ENCODE results near the gene SMARCE1.

SMARCE1 gene

DNA sequence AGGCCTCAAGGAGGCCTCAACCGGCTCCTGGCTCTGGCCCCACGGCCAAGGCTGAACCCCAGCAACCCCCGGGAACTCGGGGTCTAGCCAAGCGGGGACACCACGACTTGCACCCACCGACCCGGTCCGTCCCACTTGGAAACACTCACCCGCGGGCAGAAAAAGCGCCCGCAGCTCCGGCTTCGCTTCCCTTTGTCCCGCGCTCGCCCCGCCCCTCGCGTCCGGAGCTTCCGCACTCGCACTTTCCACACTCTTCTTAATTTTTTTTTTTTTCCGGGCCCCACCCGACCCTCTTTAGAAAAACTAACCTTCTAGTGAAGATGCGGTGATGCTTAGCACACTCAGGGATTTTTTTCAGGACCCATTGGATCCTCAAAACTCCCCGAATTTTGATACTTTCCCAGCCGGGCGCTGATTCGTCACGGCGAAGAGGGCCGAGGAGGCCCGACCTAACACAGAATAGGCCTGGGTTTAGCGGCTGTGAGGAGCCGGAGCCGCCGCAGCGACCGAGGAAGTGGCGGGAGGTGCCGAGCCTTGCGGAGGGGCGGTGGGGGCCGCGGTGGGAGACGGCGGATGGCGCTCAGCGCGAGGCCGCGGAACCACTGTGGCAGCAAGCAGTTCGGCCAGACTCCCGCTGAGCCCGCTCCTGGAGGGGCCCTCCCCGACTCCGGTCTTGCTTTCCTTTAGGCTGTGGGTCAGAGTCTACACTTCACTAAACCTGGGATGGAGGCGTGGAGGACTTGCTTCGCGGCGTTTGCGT, at the start of gene SMARCE1:
Gene SMARCE1, minus strand, starts transcription at position 195 of the 760 bp plus-strand sequence. CDS start 2,016 bp downstream, outside the sequence.
- peak; percentile 81 for DNase-seq

DNA sequence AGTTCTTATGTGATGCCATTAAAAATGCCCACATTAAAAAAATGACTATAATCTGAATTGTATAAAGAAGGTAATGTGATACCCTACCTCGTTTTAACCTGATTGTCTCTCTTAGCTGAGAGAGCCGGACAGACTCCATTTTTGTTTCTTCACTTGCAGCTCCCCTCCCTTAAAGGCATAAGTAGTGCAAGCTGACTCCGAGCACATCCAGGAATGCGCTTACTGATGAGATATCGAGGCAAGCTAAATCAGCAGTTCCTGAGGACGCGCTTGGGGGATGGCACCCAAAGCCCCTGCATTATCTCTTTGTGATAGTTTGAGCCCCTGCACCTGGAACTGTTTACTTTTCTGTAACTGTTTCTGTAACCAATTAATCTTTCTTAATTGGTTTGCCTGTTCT, 49.7 kb upstream of the SMARCE1 start:
- DNase-seq, result no peak

DNA sequence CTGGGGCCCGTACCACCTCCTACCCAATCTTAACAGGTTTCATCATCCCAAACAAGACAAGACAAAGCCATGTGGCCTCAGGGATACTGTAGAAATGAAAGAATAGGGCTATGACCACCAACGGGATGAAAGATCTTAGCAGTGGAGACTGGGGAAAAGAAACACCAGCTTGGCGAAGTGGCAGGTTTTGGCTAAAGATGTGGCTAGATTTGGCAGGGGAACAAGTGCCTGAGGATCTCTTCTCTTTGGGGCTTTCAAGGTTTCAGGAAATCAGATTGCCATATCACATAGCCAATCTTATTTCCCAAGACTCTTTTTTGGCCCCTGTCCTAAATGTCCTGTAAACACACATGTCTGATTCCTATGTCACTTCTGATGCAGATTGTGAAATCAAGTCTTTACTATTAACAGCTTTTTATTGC, 49.0 kb upstream of the SMARCE1 start:
- no peak for DNase-seq

DNA sequence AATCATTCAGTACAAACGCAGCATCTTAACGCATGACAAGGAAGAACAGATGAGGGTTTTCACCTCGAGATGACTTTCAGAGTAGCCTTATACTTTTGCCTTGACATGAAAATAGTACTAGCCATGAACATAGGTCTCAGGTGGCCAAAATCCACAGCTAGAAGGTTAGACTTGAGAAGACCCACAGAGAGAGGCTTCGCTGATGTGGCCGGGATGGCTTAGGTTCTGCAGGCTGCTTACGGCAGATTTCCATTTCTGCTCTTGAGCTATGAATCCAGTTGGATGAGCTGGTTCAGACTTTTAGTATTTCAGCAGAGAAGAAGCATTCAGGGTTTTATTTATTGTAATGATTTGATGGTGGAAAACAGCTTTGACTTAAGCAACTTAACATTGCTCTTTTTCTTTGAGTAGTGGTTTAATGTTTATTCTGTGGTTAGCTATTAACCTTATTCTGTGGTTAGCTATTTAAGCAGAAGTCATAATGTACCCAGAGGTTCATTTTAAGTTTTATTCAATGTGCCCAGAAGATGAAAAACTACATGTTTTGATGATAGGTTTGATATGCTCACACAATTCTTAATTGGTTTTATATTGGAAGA, 48.4 kb upstream of the SMARCE1 start:
- DNase-seq, result no peak

DNA sequence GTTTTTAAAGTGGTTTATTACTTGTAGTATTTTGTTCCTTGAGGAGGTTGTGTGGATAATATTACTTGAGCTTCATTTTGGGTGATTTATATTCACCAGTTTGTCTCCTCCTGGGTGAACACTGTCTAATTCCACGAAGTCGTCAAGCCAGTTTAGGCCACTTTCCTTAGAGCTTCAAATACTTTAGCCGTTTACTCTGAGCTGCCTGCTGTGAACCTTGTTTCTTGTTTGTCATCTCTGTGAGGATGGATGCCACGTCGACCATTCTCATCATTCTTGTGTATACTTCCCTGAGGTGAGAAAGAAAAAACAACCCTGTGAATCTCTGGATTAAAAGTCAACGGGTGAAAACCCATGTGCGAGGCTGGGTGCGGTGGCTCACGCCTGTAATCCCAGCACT, 47.0 kb upstream of the SMARCE1 start:
- no peak for DNase-seq

GRCh38 chr17:40687106-40687505, 39.5 kb upstream of the SMARCE1 start:
- DNase-seq, result no peak

GRCh38 chr17:40686192-40686591, 38.6 kb upstream of the SMARCE1 start:
- no peak for DNase-seq

DNA sequence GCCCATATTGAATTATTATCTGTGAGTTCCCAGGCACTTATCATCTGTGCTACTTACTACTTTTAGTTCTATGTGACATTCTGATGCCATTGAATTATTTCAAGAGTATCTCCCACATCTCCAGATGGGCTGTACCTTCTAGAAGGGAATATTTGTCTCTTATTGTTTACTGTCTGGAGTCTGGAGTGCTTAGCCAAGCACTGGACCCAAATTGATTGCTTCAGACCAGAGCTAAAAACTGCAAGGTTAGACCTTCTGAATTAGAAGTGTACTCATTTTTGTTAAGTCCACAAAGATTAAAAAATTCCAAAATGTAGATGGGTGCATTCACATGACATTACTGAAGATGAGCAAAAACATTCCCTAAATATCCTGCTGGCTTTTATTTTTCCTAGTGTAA, 33.4 kb upstream of the SMARCE1 start:
- no peak for DNase-seq

GRCh38 chr17:40679523-40679907, 31.9 kb upstream of the SMARCE1 start:
- DNase-seq, result no peak

DNA sequence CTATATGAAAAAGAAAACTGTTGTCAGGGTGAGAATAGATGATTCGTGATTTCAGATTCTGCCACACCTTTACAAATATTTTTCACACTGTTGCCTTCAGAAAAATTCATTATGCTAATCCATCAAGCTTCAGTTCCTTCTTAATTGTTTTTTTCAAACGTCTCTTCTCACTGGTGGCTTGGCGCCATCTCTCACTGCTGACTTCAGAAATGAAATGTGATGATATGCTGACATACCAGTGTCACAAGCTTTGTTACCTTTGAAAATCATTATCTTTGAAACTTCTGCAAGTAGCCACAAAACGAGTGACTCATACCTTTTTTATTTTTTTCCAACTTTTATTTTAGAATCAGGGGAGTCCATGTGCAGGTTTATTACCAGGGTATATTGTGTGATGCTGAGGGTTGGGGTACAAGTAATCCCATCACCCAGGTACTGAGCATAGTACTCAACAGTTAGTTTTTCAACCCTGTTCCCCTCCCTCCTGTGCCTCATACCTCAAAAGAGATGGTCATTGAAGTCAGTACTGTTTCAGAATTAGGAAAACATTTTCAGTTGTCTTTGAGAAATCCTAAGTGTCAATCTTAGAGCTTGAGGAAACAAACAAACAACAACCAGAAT, 31.4 kb upstream of the SMARCE1 start:
- no peak for DNase-seq

DNA sequence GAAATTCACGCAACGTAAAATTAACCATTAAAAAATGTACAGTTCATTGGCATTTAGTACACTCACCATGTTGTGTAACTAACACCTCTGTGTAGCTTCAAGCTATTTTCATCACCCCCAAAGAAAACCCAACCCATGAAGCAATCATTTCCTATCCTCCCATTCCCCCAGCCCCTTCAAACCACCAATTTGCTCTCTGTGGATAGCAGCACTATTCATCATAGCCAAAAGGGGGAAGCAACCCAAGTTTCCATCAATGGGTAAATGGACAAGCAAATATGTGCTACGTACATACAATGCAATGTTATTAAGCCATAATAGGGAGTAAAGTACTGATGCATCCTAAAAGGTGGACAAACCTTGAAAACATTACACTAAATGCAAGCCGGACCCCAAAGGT, 28.3 kb upstream of the SMARCE1 start:
- DNase-seq, result no peak

DNA sequence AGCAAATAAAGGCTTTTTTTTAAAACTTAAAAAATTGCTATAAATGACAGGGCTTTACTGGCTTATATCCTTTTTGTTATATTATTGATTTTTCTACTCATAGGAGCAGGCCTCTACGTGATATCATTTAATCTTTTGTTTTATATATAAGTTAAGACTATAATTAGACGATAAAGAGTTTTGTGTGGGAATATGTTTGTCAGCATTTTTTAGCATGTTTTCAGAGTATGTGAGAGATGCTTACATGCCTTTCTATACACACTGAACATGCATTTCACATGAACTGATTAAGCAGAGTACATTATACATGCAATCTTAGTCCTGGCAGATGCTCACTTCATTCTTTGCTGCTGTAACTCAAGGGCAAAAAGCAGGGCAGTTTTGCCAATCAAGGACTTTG, 25.0 kb upstream of the SMARCE1 start:
- no peak for DNase-seq

- no peak for DNase-seq
Observed at GRCh38 chr17:40671282-40671681, 23.7 kb upstream of the SMARCE1 start.

GRCh38 chr17:40666331-40666730, 18.7 kb upstream of the SMARCE1 start:
- no peak for DNase-seq

- no peak for DNase-seq
Observed at GRCh38 chr17:40664582-40665333, 17.1 kb upstream of the SMARCE1 start, which contains the start of gene KRT222. KRT222 (minus strand) TSS chr17:40665177; CDS start chr17:40665099, 78 bp downstream.

- no peak for DNase-seq
Observed at GRCh38 chr17:40663252-40663651, 15.6 kb upstream of the SMARCE1 start.

DNA sequence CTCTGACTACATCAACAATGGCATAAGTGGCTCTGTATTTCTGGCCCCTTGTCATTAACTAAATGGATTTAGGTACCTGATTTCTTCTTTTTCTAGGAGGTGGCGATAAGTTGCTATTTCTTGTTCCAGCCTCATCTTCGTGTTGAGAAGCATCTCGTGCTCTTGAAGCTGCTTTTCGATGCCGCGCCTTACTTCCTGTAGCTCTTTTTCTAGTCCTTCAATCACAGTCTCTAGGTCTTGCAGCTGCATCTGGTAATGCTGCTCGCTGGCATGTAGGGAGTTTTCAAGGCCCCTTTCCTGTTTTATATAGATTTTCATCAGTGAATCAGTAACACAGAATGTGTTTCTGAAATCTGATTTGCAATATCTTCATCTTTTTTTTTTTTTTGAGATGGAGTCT, 12.3 kb upstream of the SMARCE1 start:
- DNase-seq, result no peak

- no peak for DNase-seq
Observed at GRCh38 chr17:40658396-40658795, 10.8 kb upstream of the SMARCE1 start.

- DNase-seq, result no peak
Observed at GRCh38 chr17:40651939-40652338, 4.3 kb upstream of the SMARCE1 start.

DNA sequence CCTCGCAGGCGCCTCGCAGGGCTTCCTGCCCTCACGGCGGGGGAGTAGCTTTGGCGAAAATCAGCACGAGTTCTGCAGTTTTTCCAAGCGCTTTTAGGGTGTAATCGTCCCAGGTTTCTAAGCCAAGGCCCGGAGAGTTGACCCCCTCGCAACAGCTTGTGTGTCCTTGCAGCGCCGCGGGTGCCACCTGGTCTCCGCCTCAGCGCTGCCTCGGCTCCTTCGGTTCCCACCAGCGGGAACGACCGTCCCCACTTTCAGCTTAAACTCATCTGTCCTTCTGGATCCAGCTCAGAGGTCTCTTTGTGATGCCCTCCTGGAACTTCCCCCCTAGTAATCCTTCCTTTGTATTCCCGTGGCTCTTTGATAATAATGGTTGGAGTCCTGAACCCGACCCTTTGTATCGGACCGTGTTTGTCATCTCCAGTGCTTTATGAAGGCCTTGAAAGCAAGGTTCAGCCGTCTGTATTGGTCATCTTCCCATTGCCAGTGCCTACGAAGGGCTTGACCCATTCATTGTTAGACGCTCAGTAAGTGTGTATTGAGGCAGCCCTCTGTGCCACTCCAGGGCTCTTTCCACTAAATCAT, 858 bp upstream of the SMARCE1 start:
- DNase-seq, result no peak

DNA sequence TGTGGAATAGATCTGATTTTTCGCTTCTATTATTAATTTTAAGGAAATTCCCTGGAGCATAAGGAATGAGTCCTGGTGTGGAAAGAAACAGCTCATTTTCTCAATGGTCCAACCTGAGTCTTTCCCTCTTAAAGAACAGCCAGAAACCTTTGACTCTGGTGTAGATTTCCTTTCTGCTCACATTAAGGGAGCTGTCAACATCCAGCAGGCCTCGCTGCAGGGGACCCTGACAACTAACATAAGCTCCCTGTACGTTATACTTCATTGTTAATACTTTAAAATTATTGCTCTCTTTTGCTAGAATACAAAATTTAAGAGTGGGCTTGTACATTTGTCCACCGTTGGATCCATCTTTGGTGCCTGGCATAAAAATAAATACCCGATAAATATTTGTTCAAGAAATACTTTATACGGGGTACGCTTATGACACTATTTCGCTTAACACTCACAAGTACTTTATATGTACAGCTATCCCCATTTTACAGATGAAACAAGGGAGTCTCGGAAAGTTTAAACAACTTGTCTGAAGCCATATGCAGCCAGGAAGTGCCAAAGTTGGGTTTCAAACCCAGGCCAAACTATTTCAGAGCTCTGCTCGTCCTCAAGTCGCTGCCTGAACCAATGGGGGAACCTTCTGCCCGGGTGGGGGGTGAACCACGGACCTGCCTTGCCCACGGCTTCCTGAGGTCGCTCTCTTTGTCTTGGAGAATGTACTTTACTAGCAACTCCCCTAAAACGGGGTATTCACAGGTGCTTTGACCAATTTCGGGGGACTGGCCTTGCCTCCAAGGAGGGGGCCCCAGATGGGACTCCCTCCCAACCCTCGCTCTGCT, 611 bp downstream of the SMARCE1 start:
- no peak for DNase-seq

DNA sequence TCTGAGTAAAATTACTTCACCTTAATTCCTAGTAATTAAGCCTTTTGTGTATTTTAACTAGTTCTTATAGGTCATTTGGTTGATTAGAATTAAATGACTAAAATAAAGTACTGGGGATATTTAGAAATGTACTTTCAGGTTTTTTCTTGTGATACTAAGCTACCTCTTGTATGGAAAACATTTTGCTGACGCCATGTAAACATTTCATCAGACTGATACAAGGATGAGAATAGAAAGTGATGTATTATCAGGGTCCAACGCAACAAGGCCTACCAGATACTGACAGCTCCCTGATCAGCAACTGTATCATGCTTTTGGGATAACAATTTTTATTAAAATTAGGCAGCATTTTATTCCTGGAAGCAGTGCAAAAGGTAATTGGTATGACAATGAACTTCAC, 1.7 kb downstream of the SMARCE1 start:
- no peak for DNase-seq

Data from CD4-positive, alpha-beta T cell treated with Interleukin-21 for 1 hour (primary cell).